Stomach (tissue), 9 donors: Measurements from ENCODE around the gene MTMR1. TPM values are rescaled to one million over a fixed set of nuclear protein-coding genes. Genes with fewer than 3 reads are reported as not detected.

ENCODE experiments used
- DNase-seq, 2 donors: peaks; one replicate each; pipeline versions ENCODE4 v3.0.0 to v3.0.0-alpha.2; 2013 to 2019
- H3K27ac ChIP-seq, 5 donors: fragments of 200-600 bp in 4 of 5; sonication (generic) in 4 of 5; one replicate each; pipeline ENCODE4 v1.5.1; 2013 to 2019; ENCODE audit warnings: mild to moderate bottlenecking in 1 of 5, moderate library complexity in 1 of 5
- H3K27me3 ChIP-seq, 3 donors: fragments of 200-600 bp; sonication (generic); one replicate each; pipeline ENCODE4 v1.5.1; 2017 to 2019; ENCODE audit warnings: mixed run types in 1 of 3
- H3K36me3 ChIP-seq, 4 donors: fragments of 200-600 bp; sonication (generic); 1 replicate in 3 of 4; 2 replicates in 1 of 4; pipeline ENCODE4 v1.5.1; 2016 to 2019
- H3K4me1 ChIP-seq, 4 donors: fragments of 200-600 bp; sonication (generic); one replicate each; pipeline ENCODE4 v1.5.1; 2016 to 2019
- H3K4me3 ChIP-seq, 4 donors: fragments of 200-600 bp; sonication (generic) in 3 of 4; one replicate each; pipeline ENCODE4 v1.5.1; 2016 to 2019; ENCODE audit warnings: mild to moderate bottlenecking in 1 of 4
- H3K9me3 ChIP-seq, 4 donors: fragments of 200-600 bp; sonication (generic); one replicate each; pipeline ENCODE4 v1.5.1; 2016 to 2019
- CTCF ChIP-seq, 7 experiments: fragments of 450-650 bp in 4 of 7; fragments of 200-600 bp in 3 of 7; sonication (generic) in 3 of 7; IDR thresholded peaks; one replicate each; pipeline ENCODE4 v1.5.1; 2016 to 2019; ENCODE audit warnings: antibody characterized with exemption in 7 of 7, control low read depth in 2 of 7, mild to moderate bottlenecking in 1 of 7
- EP300 ChIP-seq: sonication (generic); formaldehyde crosslinking; IDR thresholded peaks from one replicate; pipeline ENCODE4 v1.6.1; 2017; ENCODE audit warnings: antibody characterized with exemption
- POLR2A ChIP-seq, 4 donors: fragments of 450-650 bp; IDR thresholded peaks; one replicate each; pipeline ENCODE4 v1.6.1; 2016; ENCODE audit warnings: antibody characterized with exemption in 4 of 4, control low read depth in 2 of 4, mild to moderate bottlenecking in 1 of 4, moderate library complexity in 1 of 4
- POLR2AphosphoS5 ChIP-seq, 3 donors: sonication (generic); formaldehyde crosslinking; IDR thresholded peaks; one replicate each; pipeline ENCODE4 v1.6.1; 2016; ENCODE audit warnings: antibody characterized with exemption in 3 of 3
- WGBS, 5 donors: extraction: QIAGEN DNeasy Blood & Tissue Kit in 3 of 5; methylation state at CpG; one replicate each; pipeline versions ENCODE4 v1.1.5 to v1.1.7; 2013 to 2018; 5-methylcytosine and 5-hydroxymethylcytosine counted together
- intact Hi-C: fragments of 100-400 bp; cut with DNase I; formaldehyde crosslinking; loops from one replicate; pipeline ENCODE4 v1.15.1; 2023; ENCODE audit warnings: low total_unique reads
- polyA plus RNA-seq, 3 donors: library from polyadenylated mRNA; stranded (reverse); fragments of 200-250 nt; gene quantifications; one replicate each; pipeline ENCODE4 v1.2.3, GENCODE V29; 2013
- total RNA-seq, 5 donors: library from RNA; depleted of rRNA; stranded (reverse); fragments of >200 nt; gene quantifications; one replicate each; pipeline versions ENCODE4 v1.1.0 to v1.2.3, GENCODE V29; 2014 to 2016
- donor health status: healthy with polysubstance abuse.
- donor health status: Bipolar disorder and iron deficiency.
- donor health status: healthy.

Gene MTMR1
- total and polyA plus RNA-seq, 8 donors, result 4.7 to 36.4 (median 8.0) TPM

GRCh38 chrX:150763810-150764209 is 70.6 kb downstream of the MTMR1 start:
- 78 to 100% (median 87%) methylated on average over 7 to 9 of the region's 9 CpGs for WGBS, 5 donors
- DNase-seq, result no peak
- Histone ChIP-seq H3K4me3 (no peak overlapping the region), H3K27ac (no peak overlapping the region), H3K9me3 (no peaks in the 10 kb centered on the region), H3K4me1 (peaks cover 0 to 10% (median 4%) of the 10 kb centered on the region in 4 donors), H3K36me3 (peaks cover 0 to 33% (median 28%) of the 10 kb centered on the region in 4 donors), H3K27me3 (no peaks in the 10 kb centered on the region)
- no peak for TF ChIP-seq POLR2AphosphoS5 (IDR thresholded peaks at IDR 0.05)
- no peak for TF ChIP-seq CTCF (IDR thresholded peaks at IDR 0.05)
- no peak for TF ChIP-seq POLR2A (IDR thresholded peaks at IDR 0.05)
- no peak for TF ChIP-seq EP300
- intact Hi-C loops, result no loop called here

DNA sequence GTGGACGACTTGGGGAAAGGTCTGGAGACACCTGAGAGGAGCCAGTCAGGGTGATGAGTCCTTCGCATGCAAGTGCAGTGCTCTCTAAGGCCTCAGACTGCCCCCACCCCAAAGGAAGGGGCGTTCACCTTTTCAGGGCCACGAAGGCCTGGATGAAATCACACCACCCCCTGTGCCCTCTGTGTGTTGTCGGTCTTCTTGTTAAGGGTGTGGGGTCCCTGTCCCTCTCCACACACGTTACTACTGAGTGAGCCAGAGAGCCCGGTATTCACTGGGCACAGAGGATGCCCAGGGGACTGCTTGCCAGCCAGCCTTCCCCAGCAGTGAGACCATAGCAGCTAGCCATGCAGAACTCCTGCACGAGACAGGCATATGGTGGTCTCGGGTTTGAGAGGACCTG is 72.0 kb downstream of the MTMR1 start:
- Histone ChIP-seq H3K9me3 (no peaks in the 10 kb centered on the region), H3K4me3 (no peak overlapping the region), H3K27ac (no peak overlapping the region), H3K4me1 (peaks cover 0 to 10% (median 4%) of the 10 kb centered on the region in 4 donors), H3K36me3 (peaks cover 0 to 36% (median 23%) of the 10 kb centered on the region in 4 donors), H3K27me3 (no peaks in the 10 kb centered on the region)
- no peak for DNase-seq
- TF ChIP-seq POLR2AphosphoS5 (IDR thresholded peaks at IDR 0.05), result no peak
- TF ChIP-seq CTCF (IDR thresholded peaks at IDR 0.05), result no peak
- TF ChIP-seq POLR2A (IDR thresholded peaks at IDR 0.05), result no peak
- no peak for TF ChIP-seq EP300
- 79 to 90% (median 88%) methylated on average over 7 to 9 of the region's 9 CpGs for WGBS, 5 donors
- intact Hi-C loops, result no loop called here

DNA sequence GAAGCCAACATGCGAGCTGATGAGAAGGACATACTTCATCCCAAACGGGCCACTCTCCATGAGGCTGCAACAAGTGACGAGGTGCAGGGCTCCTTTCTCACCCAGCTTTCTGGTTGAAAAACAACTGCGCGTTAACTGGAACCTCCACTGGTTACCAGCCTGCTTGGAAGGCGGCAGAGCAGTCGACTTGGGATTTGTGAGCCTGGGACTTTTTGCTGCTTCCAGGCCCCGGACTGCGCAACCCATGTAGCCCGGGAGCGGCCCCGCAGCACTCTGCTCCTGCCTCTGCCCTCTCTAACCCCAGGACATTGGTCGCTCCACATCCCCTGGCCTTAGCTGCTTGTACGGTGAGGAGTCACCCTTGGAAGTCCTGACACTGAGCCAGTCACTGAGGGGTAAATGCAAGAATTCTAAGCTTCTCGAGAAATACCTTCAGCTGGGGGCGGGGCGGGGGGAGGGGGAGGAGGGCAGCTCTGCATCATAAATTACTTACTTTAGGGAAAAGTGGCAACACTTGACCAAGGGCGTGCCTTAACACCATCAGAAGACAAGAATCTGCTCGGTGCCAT is 72.7 kb downstream of the MTMR1 start:
- intact Hi-C loops, result no loop called here
- TF ChIP-seq CTCF (IDR thresholded peaks at IDR 0.05) (no peak), POLR2A (IDR thresholded peaks at IDR 0.05) (no peak), EP300 (no peak), POLR2AphosphoS5 (IDR thresholded peaks at IDR 0.05) (no peak)
- no peaks in the 10 kb centered on the region for H3K27me3 ChIP-seq
- peaks cover 0 to 37% (median 22%) of the 10 kb centered on the region in 4 donors for H3K36me3 ChIP-seq
- H3K4me1 ChIP-seq, result peaks cover 0 to 10% (median 4%) of the 10 kb centered on the region in 4 donors
- no peak for DNase-seq
- no peak overlapping the region for H3K27ac ChIP-seq
- no peak overlapping the region for H3K4me3 ChIP-seq
- H3K9me3 ChIP-seq, result no peaks in the 10 kb centered on the region
- 82 to 93% (median 89%) methylated on average over 13 to 19 of the region's 19 CpGs for WGBS, 5 donors

- peaks cover 0 to 37% (median 22%) of the 10 kb centered on the region in 4 donors for H3K36me3 ChIP-seq
- intact Hi-C loops, result no loop called here
- no peak for DNase-seq
- no peak overlapping the region for H3K4me3 ChIP-seq
- H3K4me1 ChIP-seq, result peaks cover 0 to 10% (median 4%) of the 10 kb centered on the region in 4 donors
- no peaks in the 10 kb centered on the region for H3K9me3 ChIP-seq
- TF ChIP-seq POLR2AphosphoS5 (IDR thresholded peaks at IDR 0.05) (no peak), EP300 (no peak), CTCF (IDR thresholded peaks at IDR 0.05) (no peak)
- no peaks in the 10 kb centered on the region for H3K27me3 ChIP-seq
- WGBS, 5 donors, result 77 to 87% (median 82%) methylated on average over 12 to 13 of the region's 13 CpGs
- no peak overlapping the region for H3K27ac ChIP-seq
These were observed 73.3 kb downstream of the MTMR1 start for GRCh38 chrX:150766351-150767044.
